K562 (cell line): Measurements from ENCODE around the gene GNG7. TPM values are rescaled to one million over a fixed set of nuclear protein-coding genes. Genes with fewer than 3 reads are reported as not detected.

Experiments used
- ATAC-seq: fragments of 200-7000 bp; cut with Tn5 transposase; 3 replicates; pipeline ENCODE4 v1.9.1; 2020; ENCODE audit warnings: moderate library complexity
- BruUV-seq: library from RNA; stranded (reverse); fragments of 400-500 nt; replicated peaks from 2 replicates; lab custom pipeline; 2021; lab: Mats Ljungman, UMichigan
- CTCF ChIA-PET: fragments of 300-600 bp; formaldehyde crosslinking; extraction: SDS; loops from one replicate; lab custom pipeline; 2021; ENCODE audit warnings: low intra/inter-chr PET ratio; lab: Yijun Ruan, JAX
- POLR2A ChIA-PET: fragments of 300-600, 350-650 bp; sonication (Branson Sonifier 250); formaldehyde crosslinking; extraction: SDS; loops from one replicate; lab custom pipeline; 2021; ENCODE audit warnings: antibody characterized with exemption, inconsistent platforms; lab: Yijun Ruan, JAX
- DNase-seq, 4 experiments: peaks; one replicate each; pipeline versions ENCODE4 v3.0.0 to v3.0.0-alpha.2; 2011 to 2018; ENCODE audit warnings: low spot score in 3 of 4, mixed read lengths in 3 of 4; ENCODE audit errors: extremely low read depth in 1 of 4
- FAIRE-seq: peaks from 2 replicates; lab custom pipeline; 2011; peaks lifted over from hg19 to GRCh38; lab: Jason Lieb, UNC
- H2AFZ ChIP-seq: 2 replicates; pipeline ENCODE4 v1.6.0; 2011; ENCODE audit warnings: low read depth, low read length, control low read depth, inconsistent platforms
- H3K27ac ChIP-seq: fragments of 200-600 bp; 3 replicates; pipeline ENCODE4 v1.8.0; 2011; ENCODE audit warnings: low read depth, mild to moderate bottlenecking, control low read depth, inconsistent platforms, low read length, moderate library complexity, mixed read lengths; ENCODE audit errors: extremely low read depth
- H3K27me3 ChIP-seq, 2 experiments: fragments of 300-600 bp in 1 of 2; 2 replicates in 1 of 2; 3 replicates in 1 of 2; pipeline versions ENCODE4 v1.6.0 to v1.8.0; 2011; ENCODE audit warnings: inconsistent platforms in 2 of 2, low read length in 2 of 2, mild to moderate bottlenecking in 1 of 2, mixed read lengths in 1 of 2, moderate library complexity in 1 of 2; ENCODE audit not compliant: control insufficient read depth in 2 of 2, insufficient read depth in 2 of 2
- H3K36me3 ChIP-seq: fragments of 300-600 bp; 3 replicates; pipeline ENCODE4 v1.8.0; 2011; ENCODE audit warnings: mild to moderate bottlenecking, low read length, inconsistent platforms; ENCODE audit not compliant: control insufficient read depth, insufficient read depth
- H3K4me1 ChIP-seq, 2 experiments: fragments of 200-600 bp in 1 of 2; replicated peaks in 1 of 2; 2 replicates in 1 of 2; 3 replicates in 1 of 2; pipeline versions ENCODE4 v1.5.1 to v1.8.0; 2011; ENCODE audit warnings: inconsistent platforms in 2 of 2, low read length in 2 of 2, mild to moderate bottlenecking in 1 of 2, mixed read lengths in 1 of 2, moderate library complexity in 1 of 2; ENCODE audit not compliant: control insufficient read depth in 2 of 2, insufficient read depth in 2 of 2
- H3K4me2 ChIP-seq: 2 replicates; pipeline ENCODE4 v1.6.1; 2011; ENCODE audit warnings: low read length, control low read depth, inconsistent platforms, mixed read lengths; ENCODE audit not compliant: insufficient read depth
- H3K4me3 ChIP-seq: fragments of 200-600 bp; sonication (generic), shearing (Covaris generic); 2 replicates; pipeline ENCODE4 v1.5.1; 2016; ENCODE audit warnings: control low read depth, inconsistent platforms
- H3K79me2 ChIP-seq: fragments of 200-600 bp; 3 replicates; pipeline ENCODE4 v1.8.0; 2011; ENCODE audit warnings: low read length, inconsistent platforms; ENCODE audit not compliant: control insufficient read depth, insufficient read depth
- H3K9ac ChIP-seq, 2 experiments: 2 replicates each; pipeline versions ENCODE4 v1.6.0 to v1.6.1; 2011; ENCODE audit warnings: low read depth in 2 of 2, low read length in 2 of 2, control low read depth in 1 of 2, inconsistent platforms in 1 of 2, mild to moderate bottlenecking in 1 of 2, mixed read lengths in 1 of 2; ENCODE audit not compliant: insufficient read depth in 1 of 2
- H3K9me1 ChIP-seq: one replicate; pipeline ENCODE4 v1.6.0; 2011; ENCODE audit warnings: inconsistent platforms, mild to moderate bottlenecking, low read length, moderate library complexity; ENCODE audit not compliant: control insufficient read depth, insufficient read depth
- H3K9me3 ChIP-seq: replicated peaks from 2 replicates; pipeline ENCODE4 v1.5.1; 2011; ENCODE audit warnings: low read depth, low read length, inconsistent platforms; ENCODE audit not compliant: control insufficient read depth, insufficient read depth
- H4K20me1 ChIP-seq: replicated peaks from 2 replicates; pipeline ENCODE4 v1.6.1; 2011; ENCODE audit warnings: low read length, inconsistent platforms, mixed read lengths; ENCODE audit not compliant: control insufficient read depth, insufficient read depth
- ATF1 ChIP-seq, 2 experiments: fragments of 450-650 bp in 1 of 2; IDR thresholded peaks; 2 replicates each; pipeline ENCODE4 v1.6.1; 2016; ENCODE audit warnings: missing compliant biosample characterization in 1 of 2, missing genetic modification characterization in 1 of 2
- BCOR ChIP-seq: fragments of 450-650 bp; IDR thresholded peaks from 2 replicates; pipeline ENCODE4 v1.6.1; 2016
- BDP1 ChIP-seq: IDR thresholded peaks from 3 replicates; pipeline ENCODE4 v1.6.1; 2011; ENCODE audit not compliant: insufficient read length, insufficient read depth
- CCAR2 ChIP-seq: fragments of 200-400 bp; formaldehyde crosslinking; IDR thresholded peaks from 2 replicates; pipeline ENCODE4 v1.6.1; 2017; ENCODE audit warnings: mild to moderate bottlenecking, low read depth, low read length
- ILK ChIP-seq: fragments of 450-650 bp; IDR thresholded peaks from 2 replicates; pipeline ENCODE4 v1.6.1; 2016; ENCODE audit warnings: missing genetic modification characterization, low read depth, mild to moderate bottlenecking, missing compliant biosample characterization, moderate library complexity, borderline replicate concordance
- LARP7 ChIP-seq: fragments of 450-650 bp; IDR thresholded peaks from 2 replicates; pipeline ENCODE4 v1.6.1; 2016
- RBM22 ChIP-seq: fragments of 200-400 bp; formaldehyde crosslinking; IDR thresholded peaks from 2 replicates; pipeline ENCODE4 v1.6.1; 2018; ENCODE audit warnings: low read length, low read depth; ENCODE audit not compliant: poor library complexity, severe bottlenecking
- RBM25 ChIP-seq: fragments of 200-400 bp; formaldehyde crosslinking; IDR thresholded peaks from 2 replicates; pipeline ENCODE4 v1.6.1; 2018; ENCODE audit warnings: low read length, low read depth, moderate library complexity; ENCODE audit not compliant: severe bottlenecking
- ZBTB7A ChIP-seq: IDR thresholded peaks from 2 replicates; pipeline ENCODE4 v1.6.1; 2011; ENCODE audit warnings: low read depth, mild to moderate bottlenecking, low read length, moderate library complexity, borderline replicate concordance; ENCODE audit not compliant: control insufficient read depth
- ZNF121 ChIP-seq: sonication (generic); formaldehyde crosslinking; conservative IDR thresholded peaks from 2 replicates; pipeline ENCODE4 v1.8.0; 2022; ENCODE audit warnings: missing genetic modification reagents
- ZNF57 ChIP-seq: fragments of 450-650 bp; formaldehyde crosslinking; IDR thresholded peaks from 2 replicates; pipeline ENCODE4 v1.4.0; 2020; ENCODE audit warnings: mild to moderate bottlenecking, moderate library complexity
- WGBS: fragments of 100-300 bp; shearing (Covaris generic); methylation state at CpG from one replicate; pipeline ENCODE4 v1.1.6; 2016; ENCODE audit warnings: low coverage, mixed read lengths; ENCODE audit not compliant: insufficient coverage; ENCODE audit errors: missing lambda C conversion rate; 5-methylcytosine and 5-hydroxymethylcytosine counted together
- in situ Hi-C: fragments of 300-500 bp; cut with MboI; formaldehyde crosslinking; loops from 4 replicates; pipeline ENCODE4 v1.15.0; 2018; ENCODE audit warnings: inconsistent platforms, mixed read lengths
- intact Hi-C: fragments of 100-400 bp; cut with micrococcal nuclease; formaldehyde crosslinking; loops from 2 replicates; pipeline ENCODE4 v1.14.2; 2022
- polyA plus RNA-seq, 8 experiments: library from polyadenylated mRNA; depleted of rRNA in 4 of 8; stranded (reverse) in 5 of 8; unstranded in 3 of 8; fragments of >200 nt; fragmentation: Nextera tagmentation in 2 of 8; fragmentation: Illumina TruSeq in 1 of 8; extraction: Ambion mirVana in 2 of 8; extraction: Trizol in 1 of 8; gene quantifications; 2 replicates each; pipeline versions ENCODE4 v1.2.1 to v1.2.3, GENCODE V29; 2011 to 2014; ENCODE audit warnings: inconsistent platforms in 1 of 8, missing spikeins in 1 of 8
- total RNA-seq, 7 experiments: library from RNA; depleted of rRNA in 6 of 7; stranded (reverse); fragments of >200 nt in 6 of 7; fragmentation: Illumina TruSeq in 2 of 7; extraction: Trizol in 2 of 7; gene quantifications; 2 replicates each; pipeline versions ENCODE4 v1.2.1 to v1.2.3, GENCODE V29; 2011 to 2021; ENCODE audit warnings: low replicate concordance in 1 of 7
- TF ChIP-seq, protein P1 (sequence below), 2 experiments: fragments of 450-650 bp; formaldehyde crosslinking in 1 of 2; IDR thresholded peaks; 2 replicates each; pipeline versions ENCODE4 v1.4.0 to v1.6.1; 2014 to 2020; ENCODE audit warnings: mild to moderate bottlenecking in 2 of 2, borderline replicate concordance in 1 of 2, low read depth in 1 of 2
- TF ChIP-seq, protein P2 (sequence below): fragments of 450-650 bp; IDR thresholded peaks from 2 replicates; pipeline ENCODE4 v1.6.1; 2016; ENCODE audit warnings: missing biosample characterization, missing genetic modification characterization

The GNG7 gene
- total and polyA plus RNA-seq, 9 of the 15 experiments (the other 6 are each of a cell fraction or from before 2014, with no cell fraction given), result 0.01 to 0.20 (median 0.06) TPM; not detected in 1

DNA sequence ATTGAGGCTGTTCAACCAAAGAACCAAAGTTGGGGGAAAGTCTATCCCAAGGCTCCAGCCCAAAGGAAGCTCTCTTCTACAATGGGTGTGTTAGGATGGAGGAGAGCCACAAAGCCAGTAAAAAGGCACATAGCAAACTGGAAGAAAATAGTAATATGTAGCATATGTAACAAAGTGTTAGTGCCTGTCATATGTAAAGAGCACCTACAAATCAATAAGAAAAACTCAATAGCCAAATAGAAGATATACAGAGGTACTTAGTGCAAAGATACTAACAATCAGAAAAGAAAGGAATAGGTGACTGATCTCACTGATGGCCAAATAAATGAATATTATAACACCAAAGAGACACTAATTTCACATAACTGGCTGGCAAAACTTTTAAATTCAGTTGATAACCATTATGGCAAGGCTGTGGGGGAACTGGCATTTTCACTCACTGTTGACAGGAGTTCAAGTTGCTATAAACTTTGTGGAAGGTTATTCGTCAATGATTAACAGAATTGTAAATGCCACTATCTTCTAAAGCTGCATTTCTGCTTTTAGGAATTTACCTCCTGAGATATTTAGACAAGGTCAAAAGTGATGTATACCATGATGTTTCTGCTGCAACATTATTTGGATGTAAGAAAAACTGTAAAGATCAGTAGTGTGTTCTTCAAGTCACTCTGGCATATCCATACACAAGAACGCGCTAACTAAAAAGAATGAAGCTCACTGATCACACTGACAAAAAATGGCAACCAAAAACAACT is 110.8 kb downstream of the GNG7 start:
- H3K4me1 ChIP-seq, result peaks cover 0 to 10% of the 10 kb centered on the region in 2 experiments; a peak in 2 of 5 replicates
- no peak overlapping the region for H3K4me2 ChIP-seq
- in situ Hi-C loops (no loop called here), intact Hi-C loops (no loop called here)
- no peaks in the 10 kb centered on the region for H3K79me2 ChIP-seq
- H3K27me3 ChIP-seq, result peaks cover 17 to 29% of the 10 kb centered on the region in 2 experiments
- no peak for FAIRE-seq
- no peak overlapping the region for H3K9ac ChIP-seq
- H3K27ac ChIP-seq, result no peak overlapping the region
- H3K4me3 ChIP-seq, result no peak overlapping the region
- no peaks in the 10 kb centered on the region for H3K9me3 ChIP-seq
- no peaks in the 10 kb centered on the region for H4K20me1 ChIP-seq
- H3K9me1 ChIP-seq, result no peaks in the 10 kb centered on the region
- no peaks in the 10 kb centered on the region for H3K36me3 ChIP-seq
- WGBS, result 61% methylated on average over 3 of the region's 3 CpGs
- BruUV-seq, result no TSS peak
- no peak overlapping the region for H2AFZ ChIP-seq
- no peak for DNase-seq
- POLR2A ChIA-PET, result no interaction called here
- CTCF ChIA-PET, result no interaction called here
- no peak for ATAC-seq
- TF ChIP-seq CCAR2 (no peak), RBM22 (no peak), ILK (tag) (no peak), ZNF121 (no peak), LARP7 (no peak), ATF1 (CRISPR knock-in tag; IDR thresholded peaks at IDR 0.05) (no peak), ATF1 (tag; IDR thresholded peaks at IDR 0.05) (no peak), ZBTB7A (no peak), ZNF57 (CRISPR knock-in tag) (no peak), RBM25 (peak; percentile 61), BDP1 (no peak), BCOR (peak; percentile 39; the same call in 1 of the 2 replicates)
- TF ChIP-seq, protein P1, sequence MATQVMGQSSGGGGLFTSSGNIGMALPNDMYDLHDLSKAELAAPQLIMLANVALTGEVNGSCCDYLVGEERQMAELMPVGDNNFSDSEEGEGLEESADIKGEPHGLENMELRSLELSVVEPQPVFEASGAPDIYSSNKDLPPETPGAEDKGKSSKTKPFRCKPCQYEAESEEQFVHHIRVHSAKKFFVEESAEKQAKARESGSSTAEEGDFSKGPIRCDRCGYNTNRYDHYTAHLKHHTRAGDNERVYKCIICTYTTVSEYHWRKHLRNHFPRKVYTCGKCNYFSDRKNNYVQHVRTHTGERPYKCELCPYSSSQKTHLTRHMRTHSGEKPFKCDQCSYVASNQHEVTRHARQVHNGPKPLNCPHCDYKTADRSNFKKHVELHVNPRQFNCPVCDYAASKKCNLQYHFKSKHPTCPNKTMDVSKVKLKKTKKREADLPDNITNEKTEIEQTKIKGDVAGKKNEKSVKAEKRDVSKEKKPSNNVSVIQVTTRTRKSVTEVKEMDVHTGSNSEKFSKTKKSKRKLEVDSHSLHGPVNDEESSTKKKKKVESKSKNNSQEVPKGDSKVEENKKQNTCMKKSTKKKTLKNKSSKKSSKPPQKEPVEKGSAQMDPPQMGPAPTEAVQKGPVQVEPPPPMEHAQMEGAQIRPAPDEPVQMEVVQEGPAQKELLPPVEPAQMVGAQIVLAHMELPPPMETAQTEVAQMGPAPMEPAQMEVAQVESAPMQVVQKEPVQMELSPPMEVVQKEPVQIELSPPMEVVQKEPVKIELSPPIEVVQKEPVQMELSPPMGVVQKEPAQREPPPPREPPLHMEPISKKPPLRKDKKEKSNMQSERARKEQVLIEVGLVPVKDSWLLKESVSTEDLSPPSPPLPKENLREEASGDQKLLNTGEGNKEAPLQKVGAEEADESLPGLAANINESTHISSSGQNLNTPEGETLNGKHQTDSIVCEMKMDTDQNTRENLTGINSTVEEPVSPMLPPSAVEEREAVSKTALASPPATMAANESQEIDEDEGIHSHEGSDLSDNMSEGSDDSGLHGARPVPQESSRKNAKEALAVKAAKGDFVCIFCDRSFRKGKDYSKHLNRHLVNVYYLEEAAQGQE (IDR thresholded peaks at IDR 0.05; ENCODE audit: borderline replicate concordance), result no peak
- TF ChIP-seq, protein P1 (CRISPR knock-in tag; IDR thresholded peaks at IDR 0.05; ENCODE audit: low read depth), result no peak
- TF ChIP-seq, protein P2, sequence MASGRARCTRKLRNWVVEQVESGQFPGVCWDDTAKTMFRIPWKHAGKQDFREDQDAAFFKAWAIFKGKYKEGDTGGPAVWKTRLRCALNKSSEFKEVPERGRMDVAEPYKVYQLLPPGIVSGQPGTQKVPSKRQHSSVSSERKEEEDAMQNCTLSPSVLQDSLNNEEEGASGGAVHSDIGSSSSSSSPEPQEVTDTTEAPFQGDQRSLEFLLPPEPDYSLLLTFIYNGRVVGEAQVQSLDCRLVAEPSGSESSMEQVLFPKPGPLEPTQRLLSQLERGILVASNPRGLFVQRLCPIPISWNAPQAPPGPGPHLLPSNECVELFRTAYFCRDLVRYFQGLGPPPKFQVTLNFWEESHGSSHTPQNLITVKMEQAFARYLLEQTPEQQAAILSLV, result no peak
